Measurements from ENCODE around the gene PLPP1.

- TF ChIP-seq POLR2AphosphoS5 (IDR thresholded peaks at IDR 0.05; ENCODE audit: borderline replicate concordance, low read depth, low read length) (no peak), EZH2 (IDR thresholded peaks at IDR 0.05) (no peak)
Measured at GRCh38 chr5:55554585-55555202, 19.9 kb upstream of the PLPP1 start.

Data from SK-N-MC (cell line).